Measurements from ENCODE around the gene PSD4.

DNA sequence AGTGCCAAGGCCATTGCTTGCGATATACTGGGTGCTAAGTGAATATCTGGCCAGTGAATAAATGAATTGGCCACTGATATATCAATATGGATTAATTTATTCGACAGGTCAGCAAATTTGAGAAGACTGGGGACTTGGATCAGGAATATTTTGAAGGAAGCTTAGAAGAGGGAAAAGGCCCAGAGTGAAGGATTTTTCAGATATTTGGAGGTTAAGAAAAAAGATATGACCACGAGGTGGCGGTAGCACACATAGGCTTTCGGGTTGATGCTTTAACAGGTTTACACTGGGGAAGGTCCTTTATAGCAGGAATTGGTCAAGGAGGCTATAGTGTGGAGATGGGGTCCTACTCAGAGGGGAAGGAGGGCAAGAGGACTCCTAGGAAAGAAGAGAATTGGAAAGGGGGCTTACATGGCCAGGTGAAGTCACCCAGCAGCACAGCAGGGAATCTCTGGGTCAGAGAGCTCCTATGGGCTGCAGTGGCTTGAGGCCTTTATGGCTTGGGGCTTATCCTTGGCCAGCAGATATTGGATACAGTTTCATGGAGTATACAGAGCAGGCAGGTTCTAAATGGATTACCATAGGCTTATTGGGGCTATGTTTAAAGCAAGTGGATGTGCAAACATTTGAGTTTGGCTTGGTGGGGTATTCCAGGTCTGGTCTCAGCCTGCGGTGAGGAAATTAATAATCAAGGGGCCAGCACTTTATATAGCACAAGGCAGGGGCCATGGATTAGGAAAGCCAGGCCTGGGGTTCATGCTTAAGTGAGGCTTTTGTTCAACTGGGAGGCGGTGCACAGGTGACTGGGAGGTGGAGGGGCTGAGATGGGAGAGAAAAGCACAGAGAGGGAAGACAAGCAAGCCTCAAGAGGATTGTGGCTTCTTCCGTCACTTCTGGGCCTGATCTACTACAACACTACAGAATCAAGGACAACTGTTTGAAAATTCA, 36.7 kb upstream of the PSD4 start:
- TF ChIP-seq POLR2AphosphoS5 (IDR thresholded peaks at IDR 0.05; ENCODE audit: low read depth, low read length) (no peak), POLR2A (IDR thresholded peaks at IDR 0.05; ENCODE audit: borderline replicate concordance, extremely low read depth, insufficient read depth, insufficient read length) (no peak), TCF7L2 (IDR thresholded peaks at IDR 0.05; ENCODE audit: borderline replicate concordance, extremely low read depth, insufficient read depth, insufficient read length) (no peak), JUND (IDR thresholded peaks at IDR 0.05) (no peak), SP1 (IDR thresholded peaks at IDR 0.05; ENCODE audit: low read depth) (no peak)
- TF ChIP-seq, protein P1, sequence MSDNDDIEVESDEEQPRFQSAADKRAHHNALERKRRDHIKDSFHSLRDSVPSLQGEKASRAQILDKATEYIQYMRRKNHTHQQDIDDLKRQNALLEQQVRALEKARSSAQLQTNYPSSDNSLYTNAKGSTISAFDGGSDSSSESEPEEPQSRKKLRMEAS (IDR thresholded peaks at IDR 0.05), result no peak
- TF ChIP-seq, protein P2, sequence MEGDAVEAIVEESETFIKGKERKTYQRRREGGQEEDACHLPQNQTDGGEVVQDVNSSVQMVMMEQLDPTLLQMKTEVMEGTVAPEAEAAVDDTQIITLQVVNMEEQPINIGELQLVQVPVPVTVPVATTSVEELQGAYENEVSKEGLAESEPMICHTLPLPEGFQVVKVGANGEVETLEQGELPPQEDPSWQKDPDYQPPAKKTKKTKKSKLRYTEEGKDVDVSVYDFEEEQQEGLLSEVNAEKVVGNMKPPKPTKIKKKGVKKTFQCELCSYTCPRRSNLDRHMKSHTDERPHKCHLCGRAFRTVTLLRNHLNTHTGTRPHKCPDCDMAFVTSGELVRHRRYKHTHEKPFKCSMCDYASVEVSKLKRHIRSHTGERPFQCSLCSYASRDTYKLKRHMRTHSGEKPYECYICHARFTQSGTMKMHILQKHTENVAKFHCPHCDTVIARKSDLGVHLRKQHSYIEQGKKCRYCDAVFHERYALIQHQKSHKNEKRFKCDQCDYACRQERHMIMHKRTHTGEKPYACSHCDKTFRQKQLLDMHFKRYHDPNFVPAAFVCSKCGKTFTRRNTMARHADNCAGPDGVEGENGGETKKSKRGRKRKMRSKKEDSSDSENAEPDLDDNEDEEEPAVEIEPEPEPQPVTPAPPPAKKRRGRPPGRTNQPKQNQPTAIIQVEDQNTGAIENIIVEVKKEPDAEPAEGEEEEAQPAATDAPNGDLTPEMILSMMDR (IDR thresholded peaks at IDR 0.05 in 2 of 3, conservative IDR thresholded peaks at IDR 0.05 in 1 of 3; ENCODE audit: borderline replicate concordance in 1 of 3, insufficient read depth in 1 of 3, low read depth in 2 of 3, low read length in 2 of 3), result peak; percentile 59 to 82 (median 79); a peak in 5 of 6 replicates

Measured in HCT116 (cell line).